Activated CD4-positive, alpha-beta T cell treated with anti-CD3 and anti-CD28 coated beads, Interleukin-2, amount 50 U/mL, for 24 hours (primary cell): ENCODE measurements around the gene HIVEP2.

Source experiments
- DNase-seq, 2 donors: peaks; one replicate each; pipeline ENCODE4 v3.0.0-alpha.2; 2020; ENCODE audit warnings: low read depth in 1 of 2, low spot score in 1 of 2

The HIVEP2 gene

DNA sequence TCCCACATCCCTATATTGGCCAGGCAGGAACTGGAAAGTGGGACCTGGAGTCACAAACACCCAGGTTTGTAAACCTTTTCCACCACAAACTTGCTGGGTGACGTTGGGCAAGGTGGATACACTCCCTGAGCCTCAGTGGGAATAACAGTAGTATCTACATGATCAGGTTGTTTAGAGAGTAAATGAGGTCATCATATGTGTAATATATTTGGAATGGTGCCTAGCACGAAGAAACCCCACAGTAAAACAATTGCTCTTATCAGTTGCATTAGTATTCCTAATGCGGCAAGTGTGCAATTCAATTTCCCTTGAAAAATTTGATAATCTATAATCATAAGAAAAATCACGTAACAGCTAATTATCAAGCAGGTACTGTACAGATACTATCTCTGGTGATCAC lies 51.9 kb downstream of the HIVEP2 start:
- DNase-seq, result no peak

DNA sequence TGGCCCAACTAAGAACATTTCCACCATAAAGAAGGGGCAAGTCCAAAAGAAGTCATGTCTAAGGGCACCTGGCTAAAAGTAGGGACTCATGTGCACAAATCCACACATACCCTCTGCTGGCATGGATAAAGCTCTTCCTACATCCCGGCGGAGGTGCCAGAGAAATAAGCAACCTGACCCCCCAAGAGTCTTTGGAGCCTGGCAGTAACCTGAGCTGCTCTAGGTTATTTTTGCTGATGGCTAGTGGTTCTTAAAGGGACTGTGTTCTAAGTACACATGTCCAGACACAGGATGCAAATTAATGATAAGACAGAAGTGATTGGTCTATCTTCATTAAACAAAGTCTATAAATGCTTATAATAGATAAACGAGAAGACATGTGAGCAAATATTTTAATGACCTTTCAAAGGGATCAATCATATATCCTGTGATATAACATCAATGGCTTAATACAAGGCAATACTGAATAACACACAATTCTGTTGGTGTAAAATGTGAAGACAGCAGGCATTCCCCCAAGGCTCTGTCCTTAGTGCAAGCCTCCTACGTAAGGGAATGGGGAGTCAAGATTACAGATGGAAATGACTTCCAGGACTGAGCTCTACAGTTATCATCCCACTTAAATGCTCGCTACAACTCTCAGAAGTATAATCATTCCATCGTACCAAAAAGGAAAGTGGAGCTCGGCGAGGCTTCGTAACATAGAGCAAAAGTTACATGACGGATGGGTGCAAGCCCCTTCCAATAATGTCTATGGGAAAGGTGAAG lies 52.5 kb downstream of the HIVEP2 start:
- no peak for DNase-seq

- DNase-seq, result no peak
These were observed 53.5 kb downstream of the HIVEP2 start for GRCh38 chr6:142891454-142891853.

DNA sequence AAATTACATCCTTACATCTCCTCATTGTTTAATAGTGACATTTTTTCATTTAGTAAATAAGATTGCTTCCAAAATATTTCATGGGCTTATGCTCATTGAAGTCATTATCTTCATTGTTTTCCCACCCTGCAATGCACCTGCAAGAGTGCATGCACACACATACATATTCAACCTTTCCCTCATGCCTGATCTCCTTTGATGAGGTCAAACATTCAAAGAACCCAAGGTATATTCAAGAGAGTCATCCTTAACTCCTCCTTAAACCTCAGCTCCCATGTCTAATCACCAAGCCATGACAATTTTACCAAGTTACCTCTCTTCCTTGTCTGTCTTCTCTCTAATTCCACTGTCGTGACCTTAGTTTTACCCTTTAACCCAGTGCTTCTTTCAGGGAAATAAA lies 56.5 kb downstream of the HIVEP2 start:
- no peak for DNase-seq

DNA sequence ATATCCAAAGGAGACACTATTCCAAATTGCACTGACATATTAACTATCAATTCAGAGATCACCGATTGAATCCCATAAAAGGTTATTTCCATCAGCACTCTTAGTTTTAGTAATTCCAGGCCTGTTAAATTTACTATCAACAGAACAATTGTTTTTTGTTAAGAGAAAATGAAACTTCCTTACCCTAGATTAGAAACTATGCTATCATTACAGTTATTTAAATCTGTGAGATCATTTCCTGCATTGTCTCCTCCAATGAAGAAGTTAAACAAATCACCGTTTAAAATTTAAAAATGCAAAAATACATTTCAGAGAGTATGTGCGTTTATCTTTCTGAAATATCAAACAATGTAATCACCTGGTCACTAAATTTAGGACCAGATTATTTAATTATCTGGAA lies 57.5 kb downstream of the HIVEP2 start:
- no peak for DNase-seq

DNA sequence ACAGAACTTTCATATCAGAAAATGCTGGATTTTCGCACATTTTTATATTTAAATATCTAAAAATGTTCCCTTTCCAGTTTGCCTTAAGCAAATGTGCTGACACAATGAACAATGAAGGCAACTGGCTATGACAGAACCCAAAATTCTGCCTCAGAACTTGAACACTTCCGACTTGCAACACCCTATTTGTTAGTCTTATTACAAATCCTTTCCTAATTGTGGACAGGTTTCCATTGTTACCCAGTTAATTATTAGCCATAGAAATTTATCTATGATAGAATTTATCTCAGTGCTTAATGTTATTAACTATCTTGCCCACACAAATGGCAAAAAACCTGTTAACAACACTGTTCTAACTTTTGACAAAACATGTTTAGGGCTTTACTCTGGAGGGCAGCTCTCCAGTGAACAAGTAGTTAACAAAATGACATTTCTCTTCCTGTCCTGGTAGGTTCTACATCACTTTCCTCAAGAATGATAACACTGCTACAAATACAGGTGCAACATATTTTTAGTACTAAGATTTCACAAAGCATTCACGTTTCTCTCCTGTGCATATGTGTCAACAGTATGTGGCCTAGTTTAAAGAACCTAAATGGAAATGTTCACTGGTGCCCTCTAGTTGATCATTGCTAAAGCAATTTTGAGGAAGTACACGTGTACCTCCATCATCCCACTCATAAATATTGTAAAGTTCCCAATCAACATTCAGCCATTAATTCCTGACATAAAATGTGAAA lies 58.4 kb downstream of the HIVEP2 start:
- no peak for DNase-seq

GRCh38 chr6:142885182-142885867 lies 59.7 kb downstream of the HIVEP2 start:
- DNase-seq, result peak in 1 of 2 donors; percentile 67

- DNase-seq, result no peak
These were observed 60.6 kb downstream of the HIVEP2 start for GRCh38 chr6:142884214-142885035.

- no peak for DNase-seq
These were observed 62.0 kb downstream of the HIVEP2 start for GRCh38 chr6:142883011-142883410.

DNA sequence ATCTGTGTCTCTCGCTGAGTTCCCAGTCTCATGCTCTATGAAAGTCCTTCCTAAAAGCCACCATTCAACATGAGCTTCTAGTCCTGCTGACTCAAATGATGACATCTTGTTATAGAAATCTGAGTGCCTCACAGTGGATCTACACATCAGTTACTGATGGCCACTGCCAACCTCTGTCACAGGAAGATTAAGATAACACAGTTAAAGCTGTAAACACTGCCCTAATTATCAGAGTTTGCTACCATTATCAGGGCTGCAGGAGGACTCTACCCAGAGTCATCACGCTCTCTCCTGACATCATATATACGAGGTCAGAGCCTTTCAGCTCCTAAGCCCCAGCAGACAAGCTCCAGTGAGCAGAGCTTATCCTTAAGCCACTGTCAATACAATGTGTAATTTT lies 63.2 kb downstream of the HIVEP2 start:
- DNase-seq, result no peak

DNA sequence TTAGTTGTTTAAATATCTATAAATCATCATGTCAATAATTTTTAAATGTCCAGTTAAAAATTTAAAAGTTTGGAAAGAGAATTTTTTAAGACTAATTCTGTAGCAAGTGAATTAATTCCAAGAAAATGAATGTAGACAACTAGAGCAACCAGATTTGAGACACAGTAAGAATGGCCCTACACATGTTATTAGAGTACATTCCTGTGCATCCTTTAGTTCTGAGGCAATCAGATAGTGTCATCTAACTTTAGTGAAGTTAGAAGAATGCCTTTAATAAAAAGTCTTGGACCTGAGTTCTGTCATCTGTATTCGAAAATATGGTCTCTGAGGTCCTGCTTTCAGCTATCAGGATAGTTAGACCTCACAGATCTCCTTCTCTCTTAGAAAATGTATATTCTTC lies 63.7 kb downstream of the HIVEP2 start:
- DNase-seq, result no peak

DNA sequence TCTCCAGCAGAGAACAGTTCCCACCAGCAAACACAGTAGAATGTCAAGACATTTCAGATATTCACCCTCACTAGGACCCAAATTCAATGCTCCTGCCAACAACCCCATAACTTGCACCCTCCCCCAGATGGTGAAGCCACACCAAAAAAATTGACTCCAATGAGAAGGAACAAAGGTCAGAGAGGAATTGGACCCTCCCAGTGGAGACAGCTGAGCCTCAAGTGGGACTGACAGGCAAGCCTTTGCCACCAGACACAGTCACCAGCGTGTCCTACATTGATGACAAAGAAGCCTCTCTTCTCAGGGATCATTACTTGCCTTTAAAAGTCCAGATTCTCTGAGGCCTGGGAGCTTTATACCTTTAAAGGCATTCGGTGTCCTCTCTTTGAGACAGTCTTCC lies 64.8 kb downstream of the HIVEP2 start:
- no peak for DNase-seq

DNA sequence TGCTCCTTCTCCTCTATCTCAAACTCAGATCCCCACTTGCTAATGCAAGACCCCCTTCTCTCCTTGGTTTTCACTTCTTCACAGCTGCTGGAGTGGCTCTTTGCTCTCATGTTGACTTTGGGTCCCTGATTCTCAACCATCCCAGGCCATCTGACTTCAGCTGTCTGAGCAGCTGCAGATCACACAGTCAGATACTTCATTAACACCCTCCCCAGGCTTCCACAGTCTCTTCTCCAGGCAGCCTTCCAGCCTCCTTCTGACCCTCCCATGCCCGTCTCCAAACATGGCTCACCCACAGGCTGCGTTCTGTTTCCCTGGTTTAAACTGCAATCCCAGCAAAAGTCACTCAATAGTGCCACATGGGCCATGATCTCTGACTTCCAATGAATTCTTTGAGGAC lies 65.4 kb downstream of the HIVEP2 start:
- no peak for DNase-seq

- DNase-seq, result no peak
These were observed 65.9 kb downstream of the HIVEP2 start for GRCh38 chr6:142879076-142879475.

GRCh38 chr6:142878407-142878806 lies 66.6 kb downstream of the HIVEP2 start:
- no peak for DNase-seq

- DNase-seq, result no peak
These were observed 70.3 kb downstream of the HIVEP2 start for GRCh38 chr6:142874676-142875075.

GRCh38 chr6:142872376-142872775 lies 72.6 kb downstream of the HIVEP2 start:
- no peak for DNase-seq

- peak in 1 of 2 donors; percentile 66 for DNase-seq
These were observed 73.1 kb downstream of the HIVEP2 start for GRCh38 chr6:142871910-142872331.

DNA sequence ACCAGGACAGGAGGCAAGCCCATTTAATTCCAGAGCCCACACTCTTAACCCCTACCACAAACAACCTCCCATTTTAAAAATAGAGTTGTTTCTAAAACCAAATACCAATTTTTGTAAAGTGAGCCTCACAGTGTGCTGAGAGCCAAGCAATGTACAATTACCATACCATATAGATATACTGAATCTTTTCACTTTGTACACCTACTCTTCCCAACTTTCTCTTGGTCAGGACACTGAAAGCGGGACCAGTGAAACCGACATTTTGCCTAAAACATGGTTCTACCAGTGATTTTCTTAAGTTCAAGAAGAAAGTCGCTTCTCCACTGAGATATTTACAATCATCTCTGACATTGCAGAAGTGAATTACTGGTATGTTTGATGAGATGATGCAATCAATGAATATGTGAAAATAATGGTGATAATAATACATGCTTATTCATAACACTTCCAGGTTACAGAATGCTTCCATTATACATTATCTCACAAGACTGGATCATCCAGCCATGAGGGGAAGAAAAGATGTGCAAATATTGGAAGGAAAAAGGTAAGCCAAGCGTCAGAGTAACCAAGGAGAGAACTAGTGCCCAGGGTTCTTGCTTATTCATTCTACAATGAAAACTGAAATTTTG lies 74.1 kb downstream of the HIVEP2 start:
- no peak for DNase-seq

DNA sequence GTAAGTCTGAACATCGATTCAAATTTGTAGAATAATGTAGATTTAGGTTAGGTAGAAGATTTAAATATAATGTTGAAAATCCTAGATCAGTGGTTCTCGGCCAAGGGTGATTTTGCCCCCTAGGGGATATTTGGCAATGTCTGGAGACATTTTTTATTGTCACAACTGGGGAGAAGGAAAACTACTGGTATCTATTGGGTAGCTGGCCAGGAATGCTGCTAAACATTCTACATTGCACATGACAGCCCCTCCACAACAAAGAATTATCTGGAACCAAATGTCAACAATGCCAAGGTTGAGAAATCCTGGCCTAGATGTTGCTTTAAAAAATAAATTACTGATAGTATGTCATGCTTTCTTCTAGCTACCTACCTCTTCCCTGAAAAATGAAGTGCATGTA lies 76.1 kb downstream of the HIVEP2 start:
- DNase-seq, result no peak
